Endothelial cell of umbilical vein (primary cell): ENCODE results near the gene SMCO4. TPM values are rescaled to one million over a fixed set of nuclear protein-coding genes. Genes with fewer than 3 reads are reported as not detected.

ENCODE experiments used
- BruUV-seq: library from RNA; stranded (reverse); fragments of 400-500 nt; replicated peaks from 2 replicates; lab custom pipeline; 2021; lab: Mats Ljungman, UMichigan
- CTCF ChIA-PET: fragments of 300-600, 350-600 bp; sonication (Branson Sonifier 250); formaldehyde crosslinking; loops from one replicate; lab custom pipeline; 2021; ENCODE audit warnings: antibody characterized with exemption, inconsistent platforms; lab: Charles Lee
- POLR2A ChIA-PET: fragments of 300-600, 350-600 bp; sonication (Branson Sonifier 250); formaldehyde crosslinking; loops from one replicate; lab custom pipeline; 2021; ENCODE audit warnings: antibody characterized with exemption, inconsistent platforms; lab: Charles Lee
- DNase-seq: peaks from one replicate; pipeline ENCODE4 v3.0.0-alpha.2; 2011; ENCODE audit warnings: low read depth, low spot score
- FAIRE-seq: peaks from 2 replicates; lab custom pipeline; 2011; peaks lifted over from hg19 to GRCh38; lab: Jason Lieb, UNC
- H2AFZ ChIP-seq: 2 replicates; pipeline ENCODE4 v1.6.0; 2012; ENCODE audit warnings: low read depth, low read length, control low read depth, inconsistent platforms
- H3K27ac ChIP-seq: 2 replicates; pipeline ENCODE4 v1.5.1; 2011; ENCODE audit warnings: low read depth, mild to moderate bottlenecking, control low read depth, low read length, moderate library complexity; ENCODE audit not compliant: insufficient read depth
- H3K27me3 ChIP-seq, 2 experiments: 2 replicates each; pipeline versions ENCODE4 v1.6.0 to v1.6.1; 2011; ENCODE audit warnings: low read length in 2 of 2, mixed read lengths in 1 of 2; ENCODE audit not compliant: control insufficient read depth in 2 of 2, insufficient read depth in 2 of 2
- H3K36me3 ChIP-seq, 2 experiments: 2 replicates in 1 of 2; 3 replicates in 1 of 2; pipeline ENCODE4 v1.5.1; 2011; ENCODE audit warnings: low read length in 2 of 2, mild to moderate bottlenecking in 1 of 2, moderate library complexity in 1 of 2; ENCODE audit not compliant: control insufficient read depth in 2 of 2, insufficient read depth in 2 of 2; ENCODE audit errors: extremely low read depth in 1 of 2
- H3K4me1 ChIP-seq: 3 replicates; pipeline ENCODE4 v1.5.1; 2011; ENCODE audit warnings: mild to moderate bottlenecking, low read length; ENCODE audit not compliant: control insufficient read depth, insufficient read depth; ENCODE audit errors: extremely low read depth
- H3K4me2 ChIP-seq: 2 replicates; pipeline ENCODE4 v1.6.1; 2011; ENCODE audit warnings: low read length, control low read depth, mixed read lengths; ENCODE audit not compliant: insufficient read depth
- H3K4me3 ChIP-seq, 3 experiments: fragments of 200-600 bp in 1 of 3; sonication (generic), shearing (Covaris generic) in 1 of 3; replicated peaks in 1 of 3; 2 replicates each; pipeline ENCODE4 v1.5.1; 2011 to 2016; ENCODE audit warnings: control low read depth in 3 of 3, low read length in 3 of 3, mild to moderate bottlenecking in 2 of 3, inconsistent platforms in 1 of 3, low read depth in 1 of 3, moderate library complexity in 1 of 3; ENCODE audit not compliant: insufficient read depth in 1 of 3
- H3K79me2 ChIP-seq: 2 replicates; pipeline ENCODE4 v1.6.0; 2012; ENCODE audit warnings: low read length, inconsistent platforms; ENCODE audit not compliant: control insufficient read depth, insufficient read depth
- H3K9ac ChIP-seq: replicated peaks from 2 replicates; pipeline ENCODE3; 2011; ENCODE audit warnings: low read length, control low read depth; ENCODE audit not compliant: insufficient read depth; ENCODE audit errors: extremely low read depth
- H3K9me1 ChIP-seq: replicated peaks from 3 replicates; pipeline ENCODE4 v1.6.0; 2011; ENCODE audit warnings: mild to moderate bottlenecking, low read length; ENCODE audit not compliant: control insufficient read depth, insufficient read depth; ENCODE audit errors: extremely low read depth
- H3K9me3 ChIP-seq: replicated peaks from 2 replicates; pipeline ENCODE4 v1.5.1; 2012; ENCODE audit warnings: low read length, inconsistent platforms; ENCODE audit not compliant: control insufficient read depth, insufficient read depth
- H4K20me1 ChIP-seq: replicated peaks from 2 replicates; pipeline ENCODE3; 2011; ENCODE audit warnings: mild to moderate bottlenecking, low read length; ENCODE audit not compliant: control insufficient read depth, insufficient read depth; ENCODE audit errors: extremely low read depth
- EZH2 ChIP-seq: IDR thresholded peaks from 2 replicates; pipeline ENCODE4 v1.6.1; 2012; ENCODE audit warnings: borderline replicate concordance, low read depth, mild to moderate bottlenecking, moderate library complexity, low read length, inconsistent platforms; ENCODE audit not compliant: severe bottlenecking
- FOS ChIP-seq: IDR thresholded peaks from 2 replicates; pipeline ENCODE4 v1.6.1; 2011; ENCODE audit warnings: mild to moderate bottlenecking, low read length, moderate library complexity, borderline replicate concordance; ENCODE audit not compliant: insufficient read depth
- GATA2 ChIP-seq: IDR thresholded peaks from 2 replicates; pipeline ENCODE4 v1.7.0; 2011; ENCODE audit warnings: low read depth, mild to moderate bottlenecking, moderate library complexity, mixed read lengths, low read length; ENCODE audit not compliant: insufficient read length, insufficient read depth
- JUN ChIP-seq: IDR thresholded peaks from 2 replicates; pipeline ENCODE4 v1.6.1; 2011; ENCODE audit warnings: borderline replicate concordance, low read depth; ENCODE audit not compliant: insufficient read length, insufficient read depth
- MYC ChIP-seq: IDR thresholded peaks from one replicate; pipeline ENCODE4 v1.6.1; 2011; ENCODE audit warnings: mild to moderate bottlenecking, low read depth, low read length
- POLR2A ChIP-seq: IDR thresholded peaks from 2 replicates; pipeline ENCODE4 v1.6.1; 2012; ENCODE audit warnings: low read depth, mild to moderate bottlenecking, control low read depth, low read length
- POLR2AphosphoS5 ChIP-seq: IDR thresholded peaks from 2 replicates; pipeline ENCODE4 v1.6.1; 2012; ENCODE audit warnings: low read depth, mild to moderate bottlenecking, control low read depth, low read length, moderate library complexity; ENCODE audit not compliant: insufficient read depth
- dilution Hi-C: fragments of 300-500 bp; cut with MboI; formaldehyde crosslinking; loops from one replicate; pipeline ENCODE4 v1.15.0; 2019; ENCODE audit warnings: low sequenced_read_pairs; ENCODE audit not compliant: extremely low pct_ligation_motif_present
- intact Hi-C: fragments of 100-400 bp; cut with micrococcal nuclease; formaldehyde crosslinking; loops from one replicate; pipeline ENCODE4 v1.10.0; 2022
- polyA plus RNA-seq, 4 experiments: library from polyadenylated mRNA; depleted of rRNA in 3 of 4; stranded (reverse) in 3 of 4; unstranded in 1 of 4; fragments of >200 nt; gene quantifications; 2 replicates each; pipeline versions ENCODE4 v1.2.1 to v1.2.3, GENCODE V29; 2011 to 2012; ENCODE audit warnings: missing spikeins in 1 of 4
- total RNA-seq: library from RNA; stranded (reverse); gene quantifications from 2 replicates; pipeline ENCODE4 v1.2.3, GENCODE V29; 2021
- TF ChIP-seq, protein P1 (sequence below): IDR thresholded peaks from 2 replicates; pipeline ENCODE4 v1.6.1; 2011; ENCODE audit not compliant: insufficient read depth, insufficient read length
- TF ChIP-seq, protein P2 (sequence below), 2 donors: IDR thresholded peaks; 1 replicate in 1 of 2; 2 replicates in 1 of 2; pipeline ENCODE4 v1.5.1; 2011; ENCODE audit warnings: low read length in 2 of 2, mild to moderate bottlenecking in 2 of 2, moderate library complexity in 2 of 2, control low read depth in 1 of 2, inconsistent platforms in 1 of 2, low read depth in 1 of 2; ENCODE audit not compliant: insufficient read depth in 1 of 2; ENCODE audit errors: extremely low read depth in 1 of 2

The SMCO4 gene
- total and polyA plus RNA-seq, 2 donors (not counting 3 experiments of a cell fraction or from before 2014, with no cell fraction given): 14.0 to 21.3 TPM

DNA sequence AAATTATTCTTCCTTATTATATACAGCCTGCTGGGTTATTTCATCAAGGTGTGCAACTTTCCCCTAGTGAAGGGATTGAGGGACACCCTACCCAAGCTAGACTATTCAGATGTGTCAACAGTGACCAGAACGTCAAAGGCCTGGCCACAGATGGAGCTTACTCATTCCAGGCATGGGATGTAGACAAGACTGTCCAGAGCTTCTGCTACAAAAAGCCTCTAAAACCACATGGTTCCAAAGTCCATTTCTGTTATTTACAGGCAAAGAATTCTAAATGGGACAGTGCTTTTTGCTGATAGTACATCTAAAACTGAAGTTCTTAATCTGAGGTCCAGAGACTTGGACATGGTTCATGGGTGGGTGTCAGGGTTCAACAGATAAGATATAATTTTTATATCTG lies 9.7 kb upstream of the SMCO4 start:
- TF ChIP-seq FOS (no peak), EZH2 (no peak), POLR2A (no peak), GATA2 (no peak), MYC (no peak)
- TF ChIP-seq, protein P1, sequence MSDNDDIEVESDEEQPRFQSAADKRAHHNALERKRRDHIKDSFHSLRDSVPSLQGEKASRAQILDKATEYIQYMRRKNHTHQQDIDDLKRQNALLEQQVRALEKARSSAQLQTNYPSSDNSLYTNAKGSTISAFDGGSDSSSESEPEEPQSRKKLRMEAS: no peak
- Histone ChIP-seq H3K4me3 (no peak overlapping the region), H3K27ac (no peak overlapping the region), H3K9ac (no peak overlapping the region), H3K36me3 (no peaks in the 10 kb centered on the region), H3K9me1 (peaks cover 2% of the 10 kb centered on the region), H3K4me2 (no peak overlapping the region), H4K20me1 (no peaks in the 10 kb centered on the region), H2AFZ (no peak overlapping the region), H3K9me3 (no peaks in the 10 kb centered on the region), H3K79me2 (no peaks in the 10 kb centered on the region), H3K27me3 (peaks cover 12 to 15% of the 10 kb centered on the region in 2 experiments), H3K4me1 (no peaks in the 10 kb centered on the region)
- dilution Hi-C loops: no loop called here
- ChIA-PET POLR2A (interaction anchor here (0.6 kb wide), 1 partner anchor 13 kb away, joined by 3 read pairs; no protein-coding TSS in a partner anchor), CTCF (no interaction called here)
- DNase-seq: no peak
- intact Hi-C loops: no loop called here
- FAIRE-seq: no peak
- BruUV-seq: no TSS peak

DNA sequence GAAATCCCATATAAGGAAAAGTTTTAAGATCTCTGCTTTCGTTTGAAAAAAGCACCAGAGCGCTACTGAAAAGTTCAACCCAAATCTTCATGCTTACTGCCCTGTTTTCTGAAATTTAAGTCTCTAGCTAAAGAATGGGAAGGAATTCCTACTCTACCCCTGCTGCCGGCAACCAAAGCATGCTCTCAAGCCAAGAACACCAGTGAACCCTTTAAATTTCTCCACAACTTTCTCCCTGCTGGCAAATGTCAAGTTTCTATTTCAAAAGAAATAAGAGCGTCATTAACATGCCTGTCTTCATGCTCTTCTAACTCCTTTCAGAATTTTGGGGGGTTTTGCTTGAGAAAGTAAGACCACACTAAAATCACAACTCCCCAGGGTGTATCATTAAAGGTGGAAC lies 6.8 kb upstream of the SMCO4 start:
- dilution Hi-C loops (no loop called here), intact Hi-C loops (loop anchor here (10.0 kb wide), 2 partner anchors 145 to 215 kb away; partner anchors contain the start of gene DEUP1)
- Histone ChIP-seq H3K4me2 (no peak overlapping the region), H3K4me1 (no peaks in the 10 kb centered on the region), H3K9me3 (no peaks in the 10 kb centered on the region), H3K4me3 (no peak overlapping the region), H3K36me3 (no peaks in the 10 kb centered on the region), H3K9ac (no peak overlapping the region), H3K27me3 (peaks cover 10 to 23% of the 10 kb centered on the region in 2 experiments), H2AFZ (no peak overlapping the region), H4K20me1 (no peaks in the 10 kb centered on the region), H3K9me1 (peaks cover 2% of the 10 kb centered on the region), H3K27ac (no peak overlapping the region), H3K79me2 (no peaks in the 10 kb centered on the region)
- no TSS peak for BruUV-seq
- no peak for DNase-seq
- ChIA-PET CTCF (interaction anchor here (1.1 kb wide), 1 partner anchor 372 kb away, joined by 3 read pairs; no protein-coding TSS in a partner anchor), POLR2A (no interaction called here)
- FAIRE-seq: no peak
- no peak for TF ChIP-seq POLR2AphosphoS5
- no peak for TF ChIP-seq MYC
- TF ChIP-seq, protein P2, sequence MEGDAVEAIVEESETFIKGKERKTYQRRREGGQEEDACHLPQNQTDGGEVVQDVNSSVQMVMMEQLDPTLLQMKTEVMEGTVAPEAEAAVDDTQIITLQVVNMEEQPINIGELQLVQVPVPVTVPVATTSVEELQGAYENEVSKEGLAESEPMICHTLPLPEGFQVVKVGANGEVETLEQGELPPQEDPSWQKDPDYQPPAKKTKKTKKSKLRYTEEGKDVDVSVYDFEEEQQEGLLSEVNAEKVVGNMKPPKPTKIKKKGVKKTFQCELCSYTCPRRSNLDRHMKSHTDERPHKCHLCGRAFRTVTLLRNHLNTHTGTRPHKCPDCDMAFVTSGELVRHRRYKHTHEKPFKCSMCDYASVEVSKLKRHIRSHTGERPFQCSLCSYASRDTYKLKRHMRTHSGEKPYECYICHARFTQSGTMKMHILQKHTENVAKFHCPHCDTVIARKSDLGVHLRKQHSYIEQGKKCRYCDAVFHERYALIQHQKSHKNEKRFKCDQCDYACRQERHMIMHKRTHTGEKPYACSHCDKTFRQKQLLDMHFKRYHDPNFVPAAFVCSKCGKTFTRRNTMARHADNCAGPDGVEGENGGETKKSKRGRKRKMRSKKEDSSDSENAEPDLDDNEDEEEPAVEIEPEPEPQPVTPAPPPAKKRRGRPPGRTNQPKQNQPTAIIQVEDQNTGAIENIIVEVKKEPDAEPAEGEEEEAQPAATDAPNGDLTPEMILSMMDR (IDR thresholded peaks at IDR 0.05; ENCODE audit: extremely low read depth in 1 of 2, insufficient read depth in 1 of 2, low read depth in 1 of 2, low read length in 2 of 2): no peak
- no peak for TF ChIP-seq JUN
- no peak for TF ChIP-seq GATA2
- TF ChIP-seq, protein P1: no peak
- TF ChIP-seq EZH2: no peak
- no peak for TF ChIP-seq POLR2A
- no peak for TF ChIP-seq FOS
